ENCODE measurements around the gene GGPS1.
"Not testable (repeated sequence)": the region's sequence is repeated elsewhere in the genome, so short reads cannot be mapped to it uniquely, and the experiment has no call there.

The GGPS1 gene

DNA sequence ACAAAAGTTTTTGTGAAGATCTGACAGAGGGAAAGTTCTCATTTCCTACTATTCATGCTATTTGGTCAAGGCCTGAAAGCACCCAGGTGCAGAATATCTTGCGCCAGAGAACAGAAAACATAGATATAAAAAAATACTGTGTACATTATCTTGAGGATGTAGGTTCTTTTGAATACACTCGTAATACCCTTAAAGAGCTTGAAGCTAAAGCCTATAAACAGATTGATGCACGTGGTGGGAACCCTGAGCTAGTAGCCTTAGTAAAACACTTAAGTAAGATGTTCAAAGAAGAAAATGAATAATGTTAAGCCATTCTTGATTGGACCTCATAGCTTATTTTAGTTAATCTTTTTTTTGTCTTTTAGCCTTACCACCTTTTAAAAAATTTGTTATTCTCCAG lies 14.1 kb downstream of the GGPS1 start:
- DNase-seq, result no peak

- DNase-seq, result no peak
Observed at GRCh38 chr1:235343726-235344125, 15.4 kb downstream of the GGPS1 start.

DNA sequence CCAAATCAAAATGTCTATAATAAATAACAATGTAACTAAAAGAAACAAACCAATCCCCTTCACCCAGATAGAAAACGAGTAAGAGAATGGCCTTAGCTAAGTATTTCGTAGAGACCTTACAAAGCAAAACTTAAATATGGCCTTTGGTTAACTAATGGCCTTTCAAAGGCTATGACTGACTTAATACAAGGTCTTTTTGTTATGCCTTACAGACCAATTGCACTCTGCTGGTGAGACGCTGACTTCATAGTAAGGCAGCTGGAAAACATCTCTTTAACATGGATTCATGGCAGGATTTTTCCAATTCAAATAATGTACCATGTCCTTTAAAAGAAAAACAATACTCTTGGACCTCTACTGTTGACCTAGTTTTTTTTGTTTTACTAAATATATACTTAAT lies 23.1 kb downstream of the GGPS1 start:
- no peak for DNase-seq

- DNase-seq, result no peak
Observed at GRCh38 chr1:235351898-235352297, 23.5 kb downstream of the GGPS1 start.

DNA sequence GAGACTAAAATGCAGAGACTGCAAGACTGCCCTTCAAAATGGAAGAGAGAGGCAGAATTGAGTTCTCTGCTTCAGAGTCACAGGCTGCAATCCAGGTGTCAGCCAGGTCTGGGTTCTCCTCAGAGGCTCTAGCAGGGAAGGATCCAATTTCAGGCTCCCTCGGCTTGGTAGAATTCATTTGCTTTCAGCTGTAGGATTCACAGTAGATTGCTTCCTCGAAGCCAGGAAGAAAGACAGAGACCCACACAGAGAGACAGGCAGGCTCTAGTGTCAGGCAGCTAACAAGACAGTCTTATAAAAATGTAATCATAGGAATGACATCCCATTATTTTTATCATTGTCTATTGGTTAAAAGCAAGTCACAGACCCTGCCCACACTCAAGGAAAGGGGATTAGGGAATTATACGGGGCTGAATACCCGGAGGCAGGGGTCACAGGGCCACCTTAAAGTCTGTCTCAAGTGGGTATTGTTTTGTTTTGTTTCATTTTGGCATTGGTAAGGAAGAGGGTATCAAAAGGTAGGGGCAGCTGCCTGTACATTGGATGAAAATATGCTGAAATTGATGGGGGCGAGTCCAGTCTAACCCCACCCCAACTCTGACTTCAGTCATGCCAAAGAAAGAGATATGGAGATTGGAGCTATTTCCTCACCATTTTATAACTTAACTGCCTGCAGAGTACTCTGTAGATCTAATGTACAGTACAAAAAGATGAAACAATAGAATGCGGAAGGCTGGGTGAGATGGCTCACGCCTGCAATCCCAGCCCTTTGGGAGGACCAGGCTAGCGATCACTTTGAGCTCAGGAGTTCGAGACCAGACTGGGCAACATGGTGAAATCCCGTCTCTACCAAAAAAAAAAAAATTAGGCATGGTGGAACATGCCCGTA lies 29.4 kb downstream of the GGPS1 start:
- no peak for DNase-seq

GRCh38 chr1:235358899-235359298 lies 30.5 kb downstream of the GGPS1 start:
- DNase-seq, result no peak

DNA sequence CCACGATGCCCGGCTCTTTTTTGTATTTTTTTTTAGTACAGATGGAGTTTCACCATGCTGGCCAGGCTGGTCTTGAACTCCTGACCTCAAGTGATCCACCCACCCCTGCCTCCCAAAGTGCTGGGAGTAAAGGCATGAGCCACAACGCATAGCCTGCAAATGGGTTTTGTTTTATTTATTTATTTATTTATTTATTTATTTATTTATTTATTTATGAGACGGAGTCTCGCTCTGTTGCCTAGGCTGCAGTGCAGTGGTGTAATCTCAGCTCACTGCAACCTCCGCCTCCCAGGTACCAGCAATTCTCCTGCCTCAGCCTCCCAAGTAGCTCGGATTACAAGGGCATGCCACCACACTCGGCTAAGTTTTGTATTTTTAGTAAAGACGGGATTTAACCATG lies 35.8 kb downstream of the GGPS1 start:
- not testable (repeated sequence) for DNase-seq

GRCh38 chr1:235366286-235366685 lies 37.9 kb downstream of the GGPS1 start:
- DNase-seq, result peak; percentile 58

DNA sequence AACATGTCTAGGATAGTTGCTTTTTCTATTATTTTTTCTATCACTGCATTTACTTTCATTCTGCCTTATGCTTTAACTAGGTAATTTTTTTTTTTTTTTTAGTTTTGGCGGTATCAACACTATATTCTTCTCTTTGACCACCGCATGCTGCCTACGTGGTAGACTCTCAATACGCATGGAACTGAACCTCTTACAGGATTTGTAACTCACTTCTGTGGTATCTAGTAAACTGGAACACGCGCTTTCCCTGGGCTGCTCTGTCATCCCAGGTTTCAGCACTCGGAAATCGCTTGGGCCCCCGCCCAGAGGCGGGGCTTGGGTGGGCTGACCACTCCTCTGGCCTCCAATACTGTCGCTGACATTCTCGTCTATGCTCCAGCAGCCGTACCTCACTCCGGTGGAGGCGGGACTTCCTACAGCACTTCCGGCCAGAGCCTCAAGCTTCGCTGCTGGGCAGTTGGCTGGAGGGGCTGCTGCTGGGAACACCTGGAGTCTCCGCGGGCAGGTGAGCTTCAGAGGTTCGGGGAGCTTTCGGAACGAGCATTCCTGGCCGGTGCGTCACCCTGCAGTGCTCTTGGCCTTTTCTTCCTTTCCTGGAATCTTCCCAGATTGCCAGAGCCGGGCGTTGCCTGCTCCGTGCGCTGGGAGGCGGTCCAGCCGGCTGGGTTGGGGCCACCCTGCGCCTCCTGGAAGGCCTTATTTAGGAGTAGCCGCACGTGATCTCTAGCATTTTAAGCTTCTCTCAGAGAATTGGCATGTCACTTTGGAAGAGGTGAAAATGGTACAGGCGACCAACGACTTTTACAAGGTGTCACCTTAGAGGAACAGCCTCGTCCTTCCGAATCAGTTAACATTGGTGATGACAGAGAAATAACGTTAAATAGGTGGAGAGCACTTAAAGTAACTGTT lies 38.9 kb downstream of the GGPS1 start, which contains the start of gene TBCE:
TSS of gene TBCE (plus strand) at position 428 of the 909 bp plus-strand sequence. CDS start 12,623 bp downstream, outside the sequence.
- peak; percentile 92 for DNase-seq

DNA sequence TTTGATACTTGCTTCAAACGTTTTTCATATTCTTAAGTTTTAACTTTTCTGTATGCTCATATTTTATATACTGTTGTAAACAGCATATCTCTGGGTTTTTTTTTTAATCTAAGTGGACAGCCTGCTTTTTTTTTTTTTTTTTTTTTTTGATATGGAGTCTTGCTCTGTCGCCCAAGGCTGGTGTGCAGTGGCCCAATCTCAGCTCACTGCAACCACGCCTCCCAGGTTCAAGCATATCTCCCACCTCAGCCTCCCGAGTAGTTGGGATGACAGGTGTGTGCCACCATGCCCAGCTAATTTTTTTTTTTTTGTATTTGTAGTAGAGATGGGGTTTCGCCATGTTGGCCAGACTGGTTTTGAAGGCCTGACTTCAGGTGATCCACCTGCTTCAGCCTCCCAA lies 40.1 kb downstream of the GGPS1 start:
- no peak for DNase-seq

- DNase-seq, result no peak
Observed at GRCh38 chr1:235369802-235370201, 41.4 kb downstream of the GGPS1 start.

DNA sequence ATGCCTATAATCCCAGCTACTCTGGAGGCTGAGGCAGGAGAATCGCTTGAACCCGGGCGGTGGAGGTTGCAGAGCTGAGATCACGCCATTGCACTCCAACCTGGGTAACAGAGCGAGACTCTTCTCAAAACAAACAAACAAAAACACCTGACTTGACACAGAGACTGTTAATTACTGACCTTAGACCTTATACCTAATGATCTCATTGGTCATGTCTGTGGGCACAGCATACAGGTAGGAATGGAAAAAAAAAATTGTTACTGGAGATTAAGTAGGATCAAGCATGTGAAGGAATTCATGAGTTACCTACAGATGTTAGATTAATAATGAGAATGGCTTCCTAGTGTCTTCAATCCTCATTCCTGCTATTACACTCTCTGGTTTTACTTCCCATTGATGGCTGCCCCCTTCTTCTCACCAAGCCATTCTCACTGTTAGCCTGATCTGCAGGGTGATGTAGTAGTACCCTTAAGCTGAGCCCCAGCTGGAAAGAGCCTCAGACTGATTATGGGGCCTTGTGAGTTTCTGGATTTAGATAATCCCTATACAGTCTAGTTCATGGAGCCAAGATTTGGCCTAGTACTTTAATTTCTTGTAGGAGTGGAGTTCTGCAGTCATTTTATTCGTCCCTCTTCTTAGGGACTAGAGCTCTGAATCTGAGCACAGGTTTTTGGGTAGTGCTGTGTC lies 47.7 kb downstream of the GGPS1 start:
- no peak for DNase-seq

GRCh38 chr1:235378134-235378735 lies 49.9 kb downstream of the GGPS1 start:
- not testable (repeated sequence) for DNase-seq

- DNase-seq, result not testable (repeated sequence)
Observed at GRCh38 chr1:235381955-235382739, 53.8 kb downstream of the GGPS1 start.

DNA sequence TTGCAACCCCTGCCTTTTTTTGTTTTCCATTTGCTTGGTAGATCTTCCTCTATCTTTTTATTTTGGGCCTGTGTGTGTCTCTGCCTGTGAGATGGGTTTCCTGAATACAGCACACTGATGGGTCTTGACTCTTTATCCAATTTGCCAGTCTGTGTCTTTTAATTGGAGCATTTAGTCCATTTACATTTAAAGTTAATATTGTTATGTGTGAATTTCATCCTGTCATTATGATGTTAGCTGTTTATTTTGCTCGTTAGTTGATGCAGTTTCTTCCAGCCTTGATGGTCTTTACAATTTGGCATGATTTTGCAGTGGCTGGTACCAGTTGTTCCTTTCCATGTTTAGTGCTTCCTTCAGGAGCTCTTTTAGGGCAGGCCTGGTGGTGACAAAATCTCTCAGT lies 57.3 kb downstream of the GGPS1 start:
- not testable (repeated sequence) for DNase-seq

GRCh38 chr1:235391874-235392273 lies 63.5 kb downstream of the GGPS1 start:
- DNase-seq, result no peak

All from activated CD4-positive, alpha-beta T cell treated with anti-CD3 and anti-CD28 coated beads for 48 hours (primary cell).